Hepatocyte (in vitro differentiated cells): ENCODE measurements around the gene MEGF11. TPM values are rescaled to one million over a fixed set of nuclear protein-coding genes. Genes with fewer than 3 reads are reported as not detected.

Source experiments
- DNase-seq: peaks from one replicate; pipeline ENCODE4 v3.0.0-alpha.2; 2016; ENCODE audit warnings: low spot score
- H2AFZ ChIP-seq: fragments of 200-600 bp; sonication (generic); 2 replicates; pipeline ENCODE4 v1.6.0; 2016; ENCODE audit warnings: antibody characterized with exemption, mild to moderate bottlenecking
- H3K27ac ChIP-seq: fragments of 200-600 bp; sonication (generic); 2 replicates; pipeline ENCODE4 v1.5.1; 2016; ENCODE audit warnings: mild to moderate bottlenecking
- H3K27me3 ChIP-seq: fragments of 200-600 bp; sonication (generic); 2 replicates; pipeline ENCODE4 v1.6.1; 2016
- H3K36me3 ChIP-seq: fragments of 200-600 bp; sonication (generic); replicated peaks from 2 replicates; pipeline ENCODE4 v1.5.1; 2016; ENCODE audit warnings: low read depth; ENCODE audit not compliant: insufficient read depth
- H3K4me1 ChIP-seq: fragments of 200-600 bp; sonication (generic); 2 replicates; pipeline ENCODE4 v1.5.1; 2016; ENCODE audit warnings: mild to moderate bottlenecking, moderate library complexity; ENCODE audit not compliant: insufficient read depth
- H3K4me2 ChIP-seq: fragments of 200-600 bp; sonication (generic); 2 replicates; pipeline ENCODE4 v1.6.0; 2016
- H3K4me3 ChIP-seq: fragments of 200-600 bp; sonication (generic); 2 replicates; pipeline ENCODE4 v1.5.1; 2016; ENCODE audit warnings: mild to moderate bottlenecking
- H3K79me2 ChIP-seq: fragments of 200-600 bp; sonication (generic); 2 replicates; pipeline ENCODE4 v1.6.0; 2017; ENCODE audit warnings: mild to moderate bottlenecking
- H3K9me2 ChIP-seq: fragments of 200-600 bp; sonication (generic); replicated peaks from 2 replicates; pipeline ENCODE4 v1.6.0; 2017; ENCODE audit warnings: mild to moderate bottlenecking; ENCODE audit not compliant: insufficient read depth
- H3K9me3 ChIP-seq: fragments of 200-600 bp; sonication (generic); 2 replicates; pipeline ENCODE4 v1.5.1; 2016; ENCODE audit warnings: low read depth, mild to moderate bottlenecking
- H4K20me1 ChIP-seq: fragments of 200-600 bp; sonication (generic); 2 replicates; pipeline ENCODE4 v1.6.0; 2016; ENCODE audit warnings: mild to moderate bottlenecking; ENCODE audit not compliant: insufficient read depth, poor library complexity, severe bottlenecking
- EZH2 ChIP-seq: fragments of 200-600 bp; sonication (generic); IDR thresholded peaks from 2 replicates; pipeline ENCODE4 v1.6.1; 2016; ENCODE audit warnings: antibody characterized with exemption, mild to moderate bottlenecking, borderline replicate concordance
- EZH2phosphoT487 ChIP-seq: fragments of 200-600 bp; sonication (generic); IDR thresholded peaks from one replicate; pipeline ENCODE4 v1.6.1; 2018; ENCODE audit warnings: antibody characterized with exemption, mild to moderate bottlenecking, low read depth, moderate library complexity; ENCODE audit not compliant: unreplicated experiment, severe bottlenecking
- WGBS: methylation state at CpG from one replicate; pipeline ENCODE4 v1.1.6; 2016; ENCODE audit warnings: low lambda C conversion rate; ENCODE audit errors: missing lambda C conversion rate; 5-methylcytosine and 5-hydroxymethylcytosine counted together
- polyA plus RNA-seq: library from polyadenylated mRNA; unstranded; fragments of >200 nt; fragmentation: Nextera tagmentation; extraction: Ambion mirVana; gene quantifications from 2 replicates; pipeline ENCODE4 v1.2.1, GENCODE V29; 2016
- total RNA-seq: library from RNA; depleted of rRNA; stranded (reverse); fragments of >200 nt; gene quantifications from 2 replicates; pipeline ENCODE4 v1.2.3, GENCODE V29; 2014
- TF ChIP-seq, protein P1 (sequence below): fragments of 200-600 bp; sonication (generic); IDR thresholded peaks from 2 replicates; pipeline ENCODE4 v1.5.1; 2016; ENCODE audit warnings: antibody characterized with exemption, mild to moderate bottlenecking; ENCODE audit not compliant: poor library complexity

The MEGF11 gene
- total and polyA plus RNA-seq, 2 experiments from 2014 or later: 0.07 to 0.25 TPM

DNA sequence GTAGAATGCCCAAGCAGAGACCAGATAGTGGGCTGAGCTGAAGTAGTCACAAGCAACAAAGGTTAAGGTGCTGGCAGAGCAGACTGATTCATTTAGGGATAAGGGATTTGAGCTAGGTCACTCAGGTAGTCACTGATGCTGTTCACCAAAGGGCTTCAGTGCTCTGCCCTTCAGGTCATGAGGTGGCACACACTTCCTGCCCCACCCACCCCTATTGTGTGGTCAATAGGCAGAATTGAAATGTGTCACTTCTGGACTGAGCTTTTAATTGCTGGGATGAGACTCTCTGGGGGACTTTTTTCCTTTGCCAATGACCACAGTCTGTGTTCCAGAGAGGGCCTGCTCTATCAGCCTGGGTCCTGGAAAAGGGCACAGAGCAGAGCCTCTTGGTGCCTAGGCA lies 37.0 kb upstream of the MEGF11 start:
- H4K20me1 ChIP-seq: no peaks in the 10 kb centered on the region
- no peak overlapping the region for H2AFZ ChIP-seq
- TF ChIP-seq EZH2phosphoT487 (no peak), EZH2 (no peak)
- TF ChIP-seq, protein P1, sequence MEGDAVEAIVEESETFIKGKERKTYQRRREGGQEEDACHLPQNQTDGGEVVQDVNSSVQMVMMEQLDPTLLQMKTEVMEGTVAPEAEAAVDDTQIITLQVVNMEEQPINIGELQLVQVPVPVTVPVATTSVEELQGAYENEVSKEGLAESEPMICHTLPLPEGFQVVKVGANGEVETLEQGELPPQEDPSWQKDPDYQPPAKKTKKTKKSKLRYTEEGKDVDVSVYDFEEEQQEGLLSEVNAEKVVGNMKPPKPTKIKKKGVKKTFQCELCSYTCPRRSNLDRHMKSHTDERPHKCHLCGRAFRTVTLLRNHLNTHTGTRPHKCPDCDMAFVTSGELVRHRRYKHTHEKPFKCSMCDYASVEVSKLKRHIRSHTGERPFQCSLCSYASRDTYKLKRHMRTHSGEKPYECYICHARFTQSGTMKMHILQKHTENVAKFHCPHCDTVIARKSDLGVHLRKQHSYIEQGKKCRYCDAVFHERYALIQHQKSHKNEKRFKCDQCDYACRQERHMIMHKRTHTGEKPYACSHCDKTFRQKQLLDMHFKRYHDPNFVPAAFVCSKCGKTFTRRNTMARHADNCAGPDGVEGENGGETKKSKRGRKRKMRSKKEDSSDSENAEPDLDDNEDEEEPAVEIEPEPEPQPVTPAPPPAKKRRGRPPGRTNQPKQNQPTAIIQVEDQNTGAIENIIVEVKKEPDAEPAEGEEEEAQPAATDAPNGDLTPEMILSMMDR: no peak
- no peak overlapping the region for H3K4me2 ChIP-seq
- H3K36me3 ChIP-seq: no peaks in the 10 kb centered on the region
- no peaks in the 10 kb centered on the region for H3K27me3 ChIP-seq
- no peak overlapping the region for H3K27ac ChIP-seq
- H3K9me2 ChIP-seq: no peaks in the 10 kb centered on the region
- H3K9me3 ChIP-seq: no peaks in the 10 kb centered on the region
- no peak overlapping the region for H3K4me3 ChIP-seq
- no peak for DNase-seq
- H3K4me1 ChIP-seq: peaks cover 31% of the 10 kb centered on the region
- H3K79me2 ChIP-seq: peaks cover 14% of the 10 kb centered on the region

DNA sequence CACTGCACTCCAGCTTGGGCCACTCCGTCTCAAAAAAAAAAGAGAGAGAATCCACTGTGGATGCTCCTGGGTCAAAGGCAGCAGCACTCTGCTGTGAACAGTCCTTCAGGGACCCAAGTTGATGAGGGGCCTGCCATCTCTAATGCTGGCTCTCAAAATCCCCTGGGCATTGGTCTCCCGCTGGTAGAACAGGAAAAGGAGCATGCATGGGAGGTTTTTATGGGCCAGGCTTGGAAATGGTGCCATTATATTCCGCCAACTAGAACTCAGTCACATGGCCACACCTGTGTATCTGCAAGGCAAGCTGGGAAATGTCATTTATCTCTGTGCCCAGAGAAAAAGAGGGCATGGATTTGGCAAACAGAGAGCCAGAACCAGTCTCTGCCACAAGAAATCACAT lies 36.5 kb upstream of the MEGF11 start:
- DNase-seq: no peak
- H3K27ac ChIP-seq: no peak overlapping the region
- no peaks in the 10 kb centered on the region for H3K9me2 ChIP-seq
- no peaks in the 10 kb centered on the region for H4K20me1 ChIP-seq
- 100% methylated on average over 3 of the region's 3 CpGs for WGBS
- peaks cover 26% of the 10 kb centered on the region for H3K4me1 ChIP-seq
- no peaks in the 10 kb centered on the region for H3K36me3 ChIP-seq
- TF ChIP-seq EZH2phosphoT487: no peak
- TF ChIP-seq EZH2: no peak
- TF ChIP-seq, protein P1: no peak
- no peak overlapping the region for H3K4me2 ChIP-seq
- peaks cover 9% of the 10 kb centered on the region for H3K79me2 ChIP-seq
- no peak overlapping the region for H2AFZ ChIP-seq
- H3K27me3 ChIP-seq: no peaks in the 10 kb centered on the region
- H3K9me3 ChIP-seq: no peaks in the 10 kb centered on the region
- no peak overlapping the region for H3K4me3 ChIP-seq

DNA sequence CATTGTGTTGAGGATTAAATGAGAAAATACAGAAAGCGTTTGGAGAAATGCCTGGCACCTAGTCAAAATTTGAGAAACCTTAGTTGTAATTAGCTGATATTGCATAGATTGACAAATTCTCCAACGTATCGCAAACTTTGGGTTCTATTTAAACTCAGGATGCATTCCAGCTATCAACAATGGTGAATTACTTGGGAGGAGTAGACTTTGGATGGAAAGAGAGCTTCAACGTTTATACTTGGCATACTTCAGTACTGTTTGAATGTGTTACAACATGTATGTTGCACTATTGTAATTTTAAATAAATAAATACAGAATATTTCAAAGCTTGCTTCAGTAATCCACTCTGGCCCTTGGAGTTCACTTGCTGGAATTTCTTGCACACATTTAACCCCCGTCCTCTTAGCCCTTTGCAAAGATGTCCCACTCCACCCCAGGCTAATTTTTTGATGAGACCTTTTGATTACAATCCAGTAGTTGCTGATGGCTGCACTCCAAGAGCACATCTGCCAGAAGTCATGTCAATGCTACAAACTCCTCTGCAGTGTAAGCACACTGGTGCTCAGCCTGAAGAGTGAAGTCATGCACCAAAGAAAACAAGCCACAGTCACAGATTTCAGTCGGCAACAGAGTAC lies 35.1 kb upstream of the MEGF11 start:
- Histone ChIP-seq H3K9me3 (no peaks in the 10 kb centered on the region), H3K79me2 (peaks cover 4% of the 10 kb centered on the region), H3K4me3 (no peak overlapping the region), H3K4me1 (peaks cover 17% of the 10 kb centered on the region), H3K9me2 (no peaks in the 10 kb centered on the region), H3K36me3 (no peaks in the 10 kb centered on the region), H3K4me2 (no peak overlapping the region), H2AFZ (no peak overlapping the region), H3K27ac (no peak overlapping the region), H4K20me1 (no peaks in the 10 kb centered on the region), H3K27me3 (no peaks in the 10 kb centered on the region)
- DNase-seq: no peak
- WGBS: 67% methylated on average over 6 of the region's 6 CpGs
- TF ChIP-seq, protein P1: no peak
- TF ChIP-seq EZH2 (no peak), EZH2phosphoT487 (no peak)

DNA sequence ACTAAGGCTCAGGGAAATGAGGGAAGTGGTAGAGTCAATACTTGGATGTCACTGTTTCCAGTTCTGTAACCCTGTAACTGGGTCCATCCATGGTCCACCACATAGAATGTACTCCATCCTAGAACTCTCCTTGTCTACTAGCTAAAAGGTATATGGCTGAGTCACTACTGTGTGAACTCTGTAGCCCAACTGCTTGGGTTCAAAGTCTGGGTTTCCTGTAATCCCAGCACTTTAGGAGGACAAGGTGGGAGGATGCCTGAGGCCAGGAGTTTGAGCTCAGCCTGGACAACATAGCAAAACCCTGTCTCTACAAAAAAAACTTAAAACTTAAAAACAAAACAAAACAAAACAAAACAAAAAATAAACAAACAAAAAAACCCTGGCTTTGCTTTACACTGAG lies 34.5 kb upstream of the MEGF11 start:
- Histone ChIP-seq H3K27ac (no peak overlapping the region), H3K4me2 (no peak overlapping the region), H3K79me2 (peaks cover 4% of the 10 kb centered on the region), H4K20me1 (no peaks in the 10 kb centered on the region), H3K9me3 (no peaks in the 10 kb centered on the region), H3K4me1 (peaks cover 17% of the 10 kb centered on the region), H3K9me2 (no peaks in the 10 kb centered on the region), H2AFZ (no peak overlapping the region), H3K36me3 (no peaks in the 10 kb centered on the region), H3K4me3 (no peak overlapping the region), H3K27me3 (no peaks in the 10 kb centered on the region)
- TF ChIP-seq, protein P1: no peak
- TF ChIP-seq EZH2phosphoT487: no peak
- no peak for TF ChIP-seq EZH2
- no peak for DNase-seq
